Measurements from ENCODE around the gene AVEN. TPM values are rescaled to one million over a fixed set of nuclear protein-coding genes. Genes with fewer than 3 reads are reported as not detected.

Gene AVEN
- total RNA-seq, 2 donors from 2014 or later = 18.9 to 20.7 TPM

DNA sequence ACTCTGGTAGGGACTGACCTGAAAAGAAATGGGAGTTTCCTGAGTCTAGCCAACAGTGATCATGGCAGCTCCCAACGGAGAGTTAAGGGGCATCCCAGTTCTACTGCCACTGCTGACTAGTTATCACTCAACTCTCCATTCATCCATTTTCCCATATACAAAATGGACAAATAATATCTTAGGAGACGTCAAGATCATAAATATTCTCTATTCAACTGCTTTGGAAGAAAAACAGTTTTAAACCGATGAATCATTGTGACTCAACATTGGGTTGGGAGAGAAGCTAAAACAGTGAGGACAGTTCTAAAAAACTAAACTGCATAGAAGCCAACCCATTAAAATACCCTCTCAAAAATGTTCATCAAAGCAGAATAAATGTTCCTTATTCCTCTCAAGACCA is 128.3 kb downstream of the AVEN start:
- Histone ChIP-seq H3K9ac (ENCODE audit: extremely low read depth, low read length, poor library complexity, severe bottlenecking) (no peak overlapping the region), H3K27ac (ENCODE audit: low read depth, low read length) (no peak overlapping the region), H3K36me3 (ENCODE audit: control insufficient read depth, insufficient read depth, low read length) (no peaks in the 10 kb centered on the region), H3K9me3 (ENCODE audit: control insufficient read depth, low read length) (no peaks in the 10 kb centered on the region), H3K4me1 (ENCODE audit: control insufficient read depth, insufficient read depth, low read length) (peaks cover 26% of the 10 kb centered on the region), H3K27me3 (ENCODE audit: control insufficient read depth, insufficient read depth, low read length, poor library complexity, severe bottlenecking) (no peaks in the 10 kb centered on the region), H3K4me3 (ENCODE audit: low read length) (peak overlapping the region; percentile 2)
- Mint-ChIP-seq H3K9me3 (no peaks in the 10 kb centered on the region), H3K4me3 (no peak overlapping the region), H3K27ac (no peak overlapping the region), H3K27me3 (ENCODE audit: insufficient read depth) (no peaks in the 10 kb centered on the region), H3K4me1 (peaks cover 50% of the 10 kb centered on the region), H3K36me3 (ENCODE audit: low read depth) (no peaks in the 10 kb centered on the region)
- TF ChIP-seq, protein P1, sequence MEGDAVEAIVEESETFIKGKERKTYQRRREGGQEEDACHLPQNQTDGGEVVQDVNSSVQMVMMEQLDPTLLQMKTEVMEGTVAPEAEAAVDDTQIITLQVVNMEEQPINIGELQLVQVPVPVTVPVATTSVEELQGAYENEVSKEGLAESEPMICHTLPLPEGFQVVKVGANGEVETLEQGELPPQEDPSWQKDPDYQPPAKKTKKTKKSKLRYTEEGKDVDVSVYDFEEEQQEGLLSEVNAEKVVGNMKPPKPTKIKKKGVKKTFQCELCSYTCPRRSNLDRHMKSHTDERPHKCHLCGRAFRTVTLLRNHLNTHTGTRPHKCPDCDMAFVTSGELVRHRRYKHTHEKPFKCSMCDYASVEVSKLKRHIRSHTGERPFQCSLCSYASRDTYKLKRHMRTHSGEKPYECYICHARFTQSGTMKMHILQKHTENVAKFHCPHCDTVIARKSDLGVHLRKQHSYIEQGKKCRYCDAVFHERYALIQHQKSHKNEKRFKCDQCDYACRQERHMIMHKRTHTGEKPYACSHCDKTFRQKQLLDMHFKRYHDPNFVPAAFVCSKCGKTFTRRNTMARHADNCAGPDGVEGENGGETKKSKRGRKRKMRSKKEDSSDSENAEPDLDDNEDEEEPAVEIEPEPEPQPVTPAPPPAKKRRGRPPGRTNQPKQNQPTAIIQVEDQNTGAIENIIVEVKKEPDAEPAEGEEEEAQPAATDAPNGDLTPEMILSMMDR (conservative IDR thresholded peaks at IDR 0.05) = no peak
- WGBS, 2 experiments (ENCODE audit: insufficient coverage in 1 of 2, insufficient read length in 1 of 2) = 93 to 100% methylated on average over 1 to 3 of the region's 3 CpGs
- DNase-seq = no peak

DNA sequence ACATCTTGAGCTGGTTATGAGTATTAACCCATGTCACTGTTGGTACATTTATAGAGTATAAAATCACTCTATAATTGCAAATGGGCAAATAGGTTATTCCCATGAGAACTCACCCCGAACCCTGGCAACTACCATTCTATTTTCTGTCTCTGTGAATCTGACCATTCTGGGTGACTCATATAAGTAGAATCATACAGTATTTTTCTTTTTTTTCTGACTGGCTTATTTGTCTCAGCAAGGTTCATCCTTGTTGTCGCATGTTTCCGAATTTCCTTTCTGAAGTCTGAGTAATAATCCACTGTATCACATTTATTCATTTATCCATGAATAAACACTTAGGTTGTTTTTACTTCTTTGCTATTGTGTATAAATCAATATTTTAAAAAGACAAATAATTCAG is 130.6 kb downstream of the AVEN start:
- no peak for DNase-seq
- Histone ChIP-seq H3K9me3 (ENCODE audit: control insufficient read depth, low read length) (no peaks in the 10 kb centered on the region), H3K27me3 (ENCODE audit: control insufficient read depth, insufficient read depth, low read length, poor library complexity, severe bottlenecking) (no peaks in the 10 kb centered on the region), H3K9ac (ENCODE audit: extremely low read depth, low read length, poor library complexity, severe bottlenecking) (no peak overlapping the region), H3K4me3 (ENCODE audit: low read length) (no peak overlapping the region), H3K27ac (ENCODE audit: low read depth, low read length) (no peak overlapping the region), H3K4me1 (ENCODE audit: control insufficient read depth, insufficient read depth, low read length) (peaks cover 22% of the 10 kb centered on the region), H3K36me3 (ENCODE audit: control insufficient read depth, insufficient read depth, low read length) (no peaks in the 10 kb centered on the region)
- Mint-ChIP-seq H3K36me3 (ENCODE audit: low read depth) (no peaks in the 10 kb centered on the region), H3K9me3 (no peaks in the 10 kb centered on the region), H3K27ac (no peak overlapping the region), H3K27me3 (ENCODE audit: insufficient read depth) (no peaks in the 10 kb centered on the region), H3K4me3 (no peak overlapping the region), H3K4me1 (peaks cover 41% of the 10 kb centered on the region)
- WGBS, 2 experiments (ENCODE audit: insufficient coverage in 1 of 2, insufficient read length in 1 of 2) = 92% methylated on average over 3 of the region's 3 CpGs; no CpG with 5 or more reads in 1 of the 2 experiments
- TF ChIP-seq, protein P1 (conservative IDR thresholded peaks at IDR 0.05) = no peak

DNA sequence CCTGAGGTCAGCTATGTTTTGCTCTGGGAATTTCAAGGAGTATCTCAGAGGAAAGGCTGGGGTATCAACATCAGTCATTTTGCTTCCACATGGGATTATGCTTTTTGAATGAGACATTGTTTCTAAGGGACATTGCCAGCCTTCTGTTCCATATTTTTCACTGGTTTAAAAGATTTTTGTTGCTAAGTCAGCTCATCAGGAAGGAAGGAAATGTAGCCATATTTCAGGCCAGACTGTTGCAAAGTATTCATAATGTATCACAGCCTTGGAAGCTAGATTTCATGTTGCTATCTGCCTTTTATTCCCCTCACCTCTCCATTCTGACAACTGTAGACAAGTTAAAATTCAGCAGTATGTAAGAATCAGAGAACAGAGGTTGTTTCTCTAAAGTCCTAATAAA is 131.7 kb downstream of the AVEN start:
- H3K27ac Mint-ChIP-seq = peak overlapping the region; percentile 20
- peaks cover 22% of the 10 kb centered on the region for H3K4me1 ChIP-seq (ENCODE audit: control insufficient read depth, insufficient read depth, low read length)
- DNase-seq = no peak
- no peaks in the 10 kb centered on the region for H3K9me3 ChIP-seq (ENCODE audit: control insufficient read depth, low read length)
- no peaks in the 10 kb centered on the region for H3K36me3 Mint-ChIP-seq (ENCODE audit: low read depth)
- no peaks in the 10 kb centered on the region for H3K27me3 Mint-ChIP-seq (ENCODE audit: insufficient read depth)
- H3K27me3 ChIP-seq (ENCODE audit: control insufficient read depth, insufficient read depth, low read length, poor library complexity, severe bottlenecking) = no peaks in the 10 kb centered on the region
- H3K4me1 Mint-ChIP-seq = peaks cover 41% of the 10 kb centered on the region
- H3K9ac ChIP-seq (ENCODE audit: extremely low read depth, low read length, poor library complexity, severe bottlenecking) = peak overlapping the region; percentile 32
- no peak overlapping the region for H3K27ac ChIP-seq (ENCODE audit: low read depth, low read length)
- H3K36me3 ChIP-seq (ENCODE audit: control insufficient read depth, insufficient read depth, low read length) = no peaks in the 10 kb centered on the region
- no peak overlapping the region for H3K4me3 Mint-ChIP-seq
- H3K9me3 Mint-ChIP-seq = no peaks in the 10 kb centered on the region
- TF ChIP-seq, protein P1 (conservative IDR thresholded peaks at IDR 0.05) = no peak
- no peak overlapping the region for H3K4me3 ChIP-seq (ENCODE audit: low read length)

Measured in endodermal cell (in vitro differentiated cells).